CD4-positive, alpha-beta T cell treated with Interleukin-15 for 1 hour (primary cell): ENCODE measurements around the gene C1QTNF6.
"Not testable (repeated sequence)": the region's sequence is repeated elsewhere in the genome, so short reads cannot be mapped to it uniquely, and the experiment has no call there.

Experiments used
- DNase-seq: peaks from one replicate; pipeline ENCODE4 v3.0.0-alpha.2; 2020

Gene C1QTNF6

DNA sequence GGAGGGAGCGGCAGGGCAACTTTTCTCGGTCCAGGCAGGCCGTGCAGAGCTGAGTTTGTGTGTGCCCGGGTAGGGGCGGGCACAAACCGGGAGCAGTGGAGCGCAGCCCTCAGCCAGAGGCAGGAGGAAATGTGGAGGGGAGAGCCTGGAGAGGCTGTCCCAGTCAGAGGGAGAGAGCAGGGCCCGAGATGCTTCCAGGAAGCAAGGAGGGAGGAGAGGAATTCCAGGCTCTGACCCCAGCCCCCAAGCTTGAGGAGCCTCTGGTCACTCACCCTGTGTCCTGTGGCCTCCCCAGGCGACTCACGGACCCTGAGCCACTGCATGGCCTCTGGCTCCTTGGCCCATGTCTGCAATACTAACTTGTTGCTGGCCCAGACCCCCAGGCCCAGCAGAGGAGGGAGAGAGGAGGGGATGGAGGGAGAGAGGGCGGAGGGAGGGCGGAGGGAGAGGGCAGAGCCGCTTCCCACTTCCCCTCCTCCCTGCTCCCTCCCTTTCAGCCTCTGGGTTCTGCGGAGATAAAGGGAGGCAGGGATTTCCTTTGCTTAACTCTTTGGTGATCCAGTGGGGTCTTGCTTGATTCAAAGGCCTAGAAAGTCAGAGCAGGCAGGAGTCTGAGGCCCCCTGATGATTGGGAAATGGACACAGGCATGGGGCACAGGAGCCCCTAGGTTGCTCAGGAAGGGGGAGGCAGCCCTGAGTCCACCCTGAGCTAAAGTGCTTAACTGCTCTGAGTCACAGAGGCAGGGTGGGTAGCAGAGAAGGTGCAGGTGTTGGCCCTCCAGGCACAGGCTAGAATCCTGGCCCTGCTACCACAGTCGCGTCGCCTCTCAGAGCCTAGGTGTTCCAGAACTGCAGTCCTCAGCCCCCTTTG is at the start of gene C1QTNF6:
TSS of gene C1QTNF6 (minus strand) at position 357 of the 871 bp plus-strand sequence. CDS start at position 323, 34 bp downstream.
- DNase-seq: no peak

DNA sequence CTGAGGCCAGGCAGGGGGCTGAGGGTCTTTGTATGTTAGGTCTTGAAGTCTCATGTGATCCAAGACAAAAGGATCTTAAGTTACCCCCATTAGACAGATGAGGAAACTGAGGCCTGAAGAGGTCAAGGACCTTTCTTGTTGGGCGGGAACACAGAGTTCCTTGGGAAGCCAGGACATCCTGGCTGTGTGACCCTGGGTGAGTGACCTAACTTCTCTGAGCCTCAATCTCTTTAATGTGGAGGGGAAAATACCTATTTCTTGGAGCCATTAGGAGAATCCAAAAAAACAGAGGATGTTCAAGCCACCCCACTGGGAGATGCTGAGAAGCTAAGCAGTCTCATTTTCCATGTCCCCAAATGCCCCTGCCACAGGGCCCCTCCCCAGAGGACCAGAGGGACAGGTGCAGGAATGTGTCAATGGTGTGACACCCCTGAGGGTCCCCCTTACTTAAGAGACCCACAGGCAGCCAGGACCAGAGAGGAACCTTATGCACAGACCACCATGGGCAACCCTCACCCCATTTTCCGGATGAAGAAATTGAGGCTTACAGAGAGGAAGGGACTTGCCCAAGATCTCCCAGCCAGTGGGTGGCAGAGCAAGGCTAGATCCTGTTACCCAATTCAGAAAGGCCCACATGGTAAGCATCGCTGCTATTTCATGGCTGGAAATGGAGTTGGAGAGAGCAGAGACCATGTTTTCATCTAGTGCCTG is 48.0 kb upstream of the C1QTNF6 start:
- no peak for DNase-seq

DNA sequence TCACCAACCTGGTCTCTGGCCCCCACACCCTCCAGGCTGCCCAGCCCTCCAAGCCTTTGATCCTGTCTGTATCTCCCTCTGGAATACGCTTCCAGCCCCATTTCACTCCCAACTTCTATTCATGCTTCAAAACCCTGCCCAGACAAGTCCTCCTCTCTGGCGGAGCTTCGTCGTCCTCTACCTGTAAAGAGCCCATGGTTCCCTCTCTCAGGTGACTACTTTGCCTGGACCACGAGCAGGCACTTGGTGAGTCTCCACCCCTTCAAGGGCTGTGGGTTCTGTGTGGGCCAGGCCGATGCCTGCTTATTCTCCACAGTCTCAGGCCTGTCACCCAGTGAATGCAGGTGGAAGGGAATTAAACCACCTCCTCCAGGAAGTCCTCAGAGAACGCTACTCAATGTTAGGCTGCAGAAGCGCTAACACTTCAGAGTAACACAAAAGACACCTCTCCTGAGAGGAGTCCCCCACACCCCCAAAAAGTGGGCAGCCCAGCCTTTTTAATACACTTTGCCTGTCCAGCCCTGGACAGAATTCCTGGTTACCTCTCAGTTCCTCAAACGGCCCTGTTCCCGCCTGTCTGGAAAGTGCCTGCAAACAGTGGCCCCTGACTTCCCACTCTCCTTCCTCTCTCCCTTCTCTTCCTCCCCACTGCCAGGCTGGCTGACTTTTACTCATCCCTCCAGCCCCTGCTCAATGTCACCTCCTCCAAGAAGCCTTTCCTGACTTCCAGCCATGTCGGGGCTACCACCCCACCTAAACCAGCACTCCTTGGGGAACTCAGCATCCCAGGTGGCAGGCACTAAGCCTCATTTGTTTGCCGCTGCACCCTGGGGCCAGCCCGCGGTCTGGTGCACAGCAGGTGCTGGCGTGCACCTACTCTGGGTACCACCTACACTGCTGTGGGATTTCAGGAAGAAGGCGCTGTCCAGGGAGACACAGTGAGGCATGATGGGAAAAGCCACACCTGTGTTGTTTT is 47.0 kb upstream of the C1QTNF6 start:
- peak; percentile 15 for DNase-seq

DNA sequence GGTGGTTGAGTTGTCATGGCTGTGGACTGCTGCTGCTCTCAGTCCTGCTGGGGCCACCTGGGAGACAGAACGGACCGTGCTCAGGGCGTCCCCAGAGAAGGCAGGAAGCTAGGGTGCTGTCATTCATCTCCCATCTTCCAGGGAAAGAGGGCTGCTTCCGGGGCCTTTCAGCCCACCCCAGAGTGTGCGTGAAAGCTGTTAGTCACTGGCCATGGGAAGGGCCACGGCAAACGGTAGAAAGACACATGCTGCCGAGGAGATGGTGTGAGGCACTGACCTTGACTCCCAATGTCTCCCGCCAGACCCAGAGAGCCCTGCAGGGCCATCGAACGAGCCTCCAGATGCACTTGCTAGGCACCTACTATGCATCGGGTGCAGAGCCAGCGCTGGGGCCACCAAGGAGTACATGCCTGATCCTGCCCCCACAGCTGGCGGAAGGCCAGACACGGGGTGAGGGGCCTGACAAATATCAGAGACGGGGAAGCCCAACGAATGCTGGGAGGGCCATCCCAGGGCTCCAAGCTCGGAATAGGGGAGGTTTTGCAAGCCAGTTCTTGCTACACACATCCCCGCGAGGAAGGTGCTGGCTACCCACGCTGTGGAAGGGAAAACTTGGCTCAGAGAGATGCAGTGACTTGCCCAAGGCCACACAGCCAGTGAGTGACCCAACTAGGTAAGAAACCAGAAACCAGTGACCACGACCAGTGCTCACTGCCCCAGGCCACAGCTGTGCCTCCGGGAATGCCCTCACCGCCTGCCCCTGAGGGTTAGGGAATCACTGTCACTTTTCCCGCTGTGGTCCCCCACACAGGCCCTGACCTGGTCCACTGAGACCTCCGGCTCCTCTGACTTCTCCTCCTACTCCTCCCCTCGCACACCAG is 45.9 kb upstream of the C1QTNF6 start:
- DNase-seq: peak; percentile 17

DNA sequence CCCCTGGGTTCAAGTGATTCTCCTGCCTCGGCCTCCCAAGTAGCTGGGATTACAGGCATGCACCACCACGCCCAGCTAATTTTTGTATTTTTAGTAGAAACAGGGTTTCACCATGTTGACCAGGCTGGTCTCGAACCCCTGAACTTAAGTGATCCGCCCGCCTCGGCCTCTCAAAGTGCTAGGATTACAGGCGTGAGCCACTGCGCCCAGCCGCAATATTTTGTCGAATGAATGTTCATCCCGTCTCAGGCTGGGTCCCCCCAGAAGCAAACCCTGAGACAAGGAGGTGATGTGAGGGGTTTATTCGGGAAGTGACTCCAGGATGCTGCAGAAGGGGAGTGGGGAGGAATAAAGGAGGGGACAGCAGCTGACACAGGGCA is 45.3 kb upstream of the C1QTNF6 start:
- not testable (repeated sequence) for DNase-seq

DNA sequence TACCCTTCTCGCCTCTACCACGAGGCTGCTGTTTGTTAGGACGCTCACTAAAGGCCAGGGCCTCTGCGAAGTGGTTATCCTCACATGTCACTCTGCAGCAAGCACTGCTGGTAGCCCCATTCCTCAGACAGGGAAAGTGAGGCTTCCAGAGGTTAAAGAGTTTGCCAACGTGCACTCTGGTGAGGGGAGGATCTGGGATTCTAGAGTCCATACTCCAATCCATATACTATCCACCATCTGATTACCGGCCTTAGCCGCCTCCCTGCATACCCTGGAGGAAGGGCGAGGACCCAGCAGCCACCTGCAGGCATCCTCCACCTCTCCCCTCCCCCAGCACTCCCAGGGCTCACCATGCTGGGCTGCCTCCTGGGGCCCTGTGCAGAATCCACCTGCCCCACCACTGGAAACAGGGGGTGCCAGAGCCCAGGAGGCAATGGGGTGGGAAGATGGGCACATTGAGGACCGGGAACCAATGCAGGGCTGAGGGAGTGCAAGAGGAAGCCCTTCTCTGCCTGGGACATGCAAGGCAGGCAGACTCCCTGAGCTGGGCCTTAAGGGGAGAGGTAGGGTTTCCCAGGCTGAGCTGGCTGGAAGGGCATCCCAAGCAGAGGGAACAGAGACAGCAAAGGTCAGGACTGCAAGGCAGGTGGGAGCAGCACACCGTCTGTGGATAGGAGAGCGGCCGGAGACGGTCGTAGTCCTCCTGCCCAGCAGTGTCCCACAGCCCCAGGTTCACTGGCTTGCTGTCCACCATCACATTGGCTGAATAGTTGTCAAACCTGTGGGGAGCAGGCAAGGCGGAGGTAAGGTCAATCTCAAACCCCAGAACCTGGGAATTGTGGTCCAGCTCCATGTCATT is 44.3 kb upstream of the C1QTNF6 start:
- DNase-seq: peak; percentile 17

DNA sequence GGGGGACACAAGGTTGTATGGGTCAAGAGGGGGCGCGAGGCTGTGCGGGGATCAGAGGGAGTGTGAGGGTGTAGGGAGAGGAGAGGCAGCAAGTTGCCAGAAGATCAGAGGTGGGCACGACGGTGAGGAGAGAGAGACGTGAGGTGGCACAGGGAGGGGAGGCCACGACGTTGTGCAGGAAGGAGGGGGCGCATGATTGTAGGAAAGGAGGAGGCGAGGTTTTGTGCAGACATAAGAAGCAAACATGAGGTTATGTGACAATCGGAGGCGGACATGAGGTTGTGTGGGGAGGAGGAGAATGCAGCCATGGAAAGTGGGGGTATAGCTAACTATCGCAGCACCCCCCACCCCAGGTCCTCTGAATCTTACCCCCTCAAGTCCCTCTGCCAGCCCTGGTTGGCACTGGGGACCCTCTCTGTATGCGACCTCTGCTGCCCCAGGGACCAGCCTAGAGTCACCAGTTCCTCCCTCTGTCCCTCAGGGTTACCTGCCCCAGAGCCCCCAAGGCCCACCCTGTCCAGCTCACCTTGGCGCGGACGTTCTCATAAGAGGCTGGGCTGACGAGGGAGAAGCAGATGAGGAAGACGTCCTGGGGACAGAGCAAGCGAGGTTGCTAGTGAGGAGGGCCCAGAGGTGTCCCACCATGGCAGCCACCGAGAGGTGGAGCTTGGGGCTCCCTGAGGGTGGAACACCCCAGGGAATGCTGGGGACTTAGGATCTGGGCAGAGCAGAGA is 43.5 kb upstream of the C1QTNF6 start:
- peak; percentile 46 for DNase-seq

DNA sequence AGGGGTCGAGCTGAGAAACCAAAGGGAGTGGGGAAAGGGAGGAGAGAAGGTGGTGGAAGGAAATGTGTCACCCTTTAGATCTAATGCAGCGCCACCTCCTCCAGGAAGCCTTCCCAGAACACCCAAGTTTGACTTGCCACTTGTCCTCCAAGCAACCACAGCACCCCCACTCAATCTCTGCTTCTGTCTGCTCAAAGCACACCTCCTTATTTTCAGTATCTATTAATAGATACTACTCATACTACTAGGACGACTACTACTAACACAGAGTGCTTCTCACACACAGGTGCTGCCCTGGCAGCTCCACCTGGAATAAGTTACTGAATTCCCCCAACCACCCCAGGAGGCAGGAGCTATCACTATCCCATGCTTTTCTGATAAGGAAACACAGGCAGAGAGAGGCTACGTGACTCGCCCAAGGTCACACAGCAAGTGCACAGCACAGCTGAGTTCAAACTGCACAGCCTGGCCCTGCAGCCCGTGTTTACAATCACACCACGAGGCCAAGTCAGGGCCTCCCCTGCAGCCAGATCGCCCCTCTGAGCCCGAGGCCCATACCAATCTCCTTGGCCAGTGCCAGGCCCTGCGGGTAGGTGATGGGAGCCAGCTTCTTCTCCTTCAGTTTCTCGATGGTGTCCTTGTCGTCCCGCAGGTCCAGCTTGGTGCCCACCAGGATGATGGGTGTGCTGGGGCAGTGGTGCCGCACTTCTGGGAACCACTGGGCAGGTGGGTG is 42.8 kb upstream of the C1QTNF6 start:
- peak; percentile 56 for DNase-seq

DNA sequence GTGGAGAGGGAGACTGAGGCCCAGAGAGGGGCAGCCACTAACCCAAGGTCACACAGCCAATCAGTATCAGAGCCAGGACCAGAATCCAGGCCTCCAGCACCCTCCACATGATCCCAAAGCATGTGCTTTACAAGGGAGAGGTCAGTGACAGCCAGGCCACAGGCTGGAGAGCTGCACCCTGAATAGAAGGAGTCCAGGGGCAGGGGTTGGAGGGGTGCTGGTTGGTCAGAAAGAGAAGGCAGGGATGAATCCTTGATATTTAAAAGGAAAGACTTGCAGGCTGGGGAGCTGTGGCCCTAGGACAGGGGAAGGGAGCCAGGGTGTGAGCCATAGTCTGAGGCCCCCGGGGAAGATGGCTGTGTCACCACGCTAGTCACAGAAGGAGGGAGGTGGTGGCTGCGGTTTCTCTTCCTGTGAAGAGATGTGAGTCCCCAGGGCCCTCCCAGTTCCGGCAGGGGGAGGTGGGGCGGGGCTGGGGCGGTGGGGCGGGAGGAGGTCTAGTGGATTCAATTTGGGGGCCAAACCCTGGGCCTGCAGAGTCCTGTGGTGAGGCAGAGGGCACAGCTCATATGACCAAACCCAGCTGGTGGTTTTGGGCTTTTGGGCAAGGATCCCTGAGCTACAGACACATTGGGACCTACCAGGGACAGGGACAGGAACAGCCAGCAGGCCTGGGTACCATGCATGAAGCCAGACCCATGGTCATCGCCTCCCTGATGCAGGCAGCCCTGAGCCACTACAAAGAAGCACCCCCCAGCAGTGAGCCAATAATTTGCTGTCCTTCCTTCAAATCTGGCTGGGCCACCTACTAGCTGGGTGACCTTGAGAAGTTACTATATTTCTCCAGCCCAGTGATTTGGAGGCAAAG is 42.0 kb upstream of the C1QTNF6 start:
- DNase-seq: peak; percentile 90

DNA sequence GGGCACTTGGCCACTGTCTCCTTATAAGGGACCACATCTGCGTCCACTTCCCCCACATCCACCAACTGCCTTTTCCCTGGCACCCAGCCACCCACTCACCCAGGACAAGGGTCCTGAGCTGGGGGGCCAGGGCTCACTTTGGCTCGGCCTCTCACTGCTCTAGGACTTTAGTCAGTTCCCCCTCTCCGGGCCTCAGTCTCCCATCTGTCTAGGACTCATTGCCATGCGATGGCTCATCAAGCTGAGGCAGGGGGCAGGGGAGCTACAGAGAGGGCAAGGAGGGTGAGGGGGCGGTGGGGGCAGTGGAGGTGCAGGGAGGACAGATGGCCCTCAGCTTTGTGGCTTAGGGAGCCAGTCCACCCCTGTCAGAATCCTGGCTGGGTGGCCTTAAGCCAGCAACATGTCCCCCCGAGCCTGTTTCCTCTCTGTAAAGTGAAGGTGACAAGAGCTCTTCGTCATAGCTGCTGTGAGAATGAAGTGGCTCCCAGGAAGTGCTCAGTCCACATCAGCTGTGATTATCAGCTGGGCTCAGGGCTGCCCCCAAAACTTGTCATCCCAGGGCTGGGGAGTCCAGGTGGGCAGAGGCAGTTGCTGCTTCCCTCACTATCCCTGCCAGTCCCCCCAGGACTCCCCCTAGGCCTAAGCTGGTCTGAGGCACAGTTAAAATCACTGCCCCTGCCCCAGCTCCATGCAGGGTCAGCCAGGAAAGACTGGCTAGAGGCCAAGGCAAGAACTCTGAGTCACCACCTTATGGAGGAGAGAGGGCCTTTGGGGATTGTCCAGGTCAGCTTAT is 41.2 kb upstream of the C1QTNF6 start:
- DNase-seq: peak; percentile 36

DNA sequence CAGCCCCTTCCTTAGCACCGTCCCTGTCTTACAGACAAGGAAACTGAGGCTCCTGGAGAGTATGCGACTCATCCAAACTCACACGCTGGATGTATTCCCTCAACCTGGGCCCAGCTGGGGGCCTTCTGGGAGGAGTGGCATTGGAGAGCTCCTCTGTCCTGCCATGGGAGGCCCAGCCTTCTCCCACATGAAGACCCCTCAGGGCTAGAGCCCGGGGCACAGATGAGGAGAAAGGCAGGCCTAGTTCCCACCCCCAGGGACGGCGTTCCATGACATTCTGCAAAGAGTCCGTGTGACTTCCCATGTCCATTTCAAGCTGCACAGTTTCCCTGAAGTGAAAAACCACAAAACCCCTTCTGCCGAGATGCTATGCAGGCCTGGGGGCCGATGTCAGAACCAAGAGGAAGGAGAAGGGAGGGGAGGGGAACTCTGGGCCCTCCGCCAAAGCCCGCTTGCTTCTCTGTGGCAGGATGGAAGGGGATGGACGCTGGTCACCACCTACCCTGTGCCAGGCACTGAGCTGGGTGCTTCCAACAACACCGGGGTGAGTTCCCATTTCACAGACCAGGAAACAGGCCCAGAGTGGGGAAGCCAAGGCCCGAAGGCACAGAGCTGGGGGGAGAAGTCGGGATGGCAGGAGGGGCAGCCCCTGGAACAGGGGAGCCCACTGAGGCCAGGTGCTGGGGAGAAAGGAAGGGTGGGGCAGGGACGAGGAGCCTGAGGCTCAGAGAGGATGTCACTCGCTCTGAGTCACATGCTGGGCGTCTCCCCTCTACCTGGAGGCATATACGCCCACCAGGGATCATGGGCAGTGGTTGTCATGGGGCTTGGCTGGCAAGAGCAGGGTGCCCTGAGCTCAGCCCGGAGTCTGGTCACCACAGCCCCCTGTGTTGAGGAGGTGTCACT is 40.3 kb upstream of the C1QTNF6 start:
- DNase-seq: peak; percentile 71

DNA sequence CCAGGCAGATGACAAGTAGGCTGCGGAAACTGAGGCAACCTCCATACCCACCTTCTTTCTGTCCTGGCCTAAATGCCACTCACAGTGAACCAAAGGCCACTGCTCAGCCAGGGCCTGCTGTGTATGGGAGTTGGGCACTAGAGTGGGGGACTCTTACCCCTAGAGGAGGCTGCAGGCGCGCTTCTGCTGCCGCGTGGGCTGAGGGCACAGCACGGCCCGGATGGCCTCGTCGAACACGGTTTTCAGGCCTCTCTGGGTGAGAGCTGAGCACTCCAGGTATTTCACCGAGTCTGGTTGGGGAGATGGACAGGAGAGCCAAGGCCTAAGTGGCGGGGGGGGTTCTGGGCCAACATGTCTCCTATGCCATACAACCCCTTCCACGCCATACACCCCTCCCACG is 38.5 kb upstream of the C1QTNF6 start:
- DNase-seq: no peak

DNA sequence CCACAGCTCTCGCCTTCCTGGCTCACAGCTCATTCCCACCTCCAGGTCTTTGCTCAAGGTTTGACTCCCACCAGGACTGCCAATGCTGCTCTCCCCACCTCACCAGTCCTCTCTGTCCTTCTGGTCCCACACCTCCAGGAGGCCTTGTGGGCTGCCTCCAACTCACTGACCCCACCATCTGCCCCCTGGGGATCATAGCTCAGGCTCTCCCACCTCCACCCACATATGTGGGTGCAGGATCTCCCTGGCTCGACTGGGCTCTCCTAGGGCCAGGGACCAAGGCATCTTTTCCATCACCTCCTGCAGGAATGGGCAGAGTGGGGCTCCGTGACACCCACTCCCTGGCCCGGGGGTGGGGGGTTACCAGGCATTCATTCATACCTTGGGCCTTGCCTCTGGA is 38.0 kb upstream of the C1QTNF6 start:
- no peak for DNase-seq

DNA sequence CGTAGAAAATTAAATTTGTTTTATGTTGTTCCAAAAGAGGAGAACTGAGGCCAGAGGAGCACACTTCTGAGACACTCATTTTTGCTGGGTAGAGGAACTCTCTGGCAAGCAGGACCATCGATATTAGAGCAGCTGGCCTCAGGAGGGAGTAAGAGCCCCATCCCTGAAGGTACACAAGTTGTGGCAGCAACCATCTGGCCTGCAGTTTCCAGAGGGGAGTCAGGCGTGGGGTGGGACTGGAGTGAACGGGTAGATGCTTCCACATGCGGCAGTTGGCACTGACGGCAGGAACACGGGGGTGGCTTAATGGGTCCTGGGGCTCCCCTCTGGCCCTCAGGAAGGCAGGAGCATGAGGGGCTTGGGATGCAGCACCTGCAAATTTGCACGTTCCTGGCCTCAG is 37.4 kb upstream of the C1QTNF6 start:
- peak; percentile 38 for DNase-seq

DNA sequence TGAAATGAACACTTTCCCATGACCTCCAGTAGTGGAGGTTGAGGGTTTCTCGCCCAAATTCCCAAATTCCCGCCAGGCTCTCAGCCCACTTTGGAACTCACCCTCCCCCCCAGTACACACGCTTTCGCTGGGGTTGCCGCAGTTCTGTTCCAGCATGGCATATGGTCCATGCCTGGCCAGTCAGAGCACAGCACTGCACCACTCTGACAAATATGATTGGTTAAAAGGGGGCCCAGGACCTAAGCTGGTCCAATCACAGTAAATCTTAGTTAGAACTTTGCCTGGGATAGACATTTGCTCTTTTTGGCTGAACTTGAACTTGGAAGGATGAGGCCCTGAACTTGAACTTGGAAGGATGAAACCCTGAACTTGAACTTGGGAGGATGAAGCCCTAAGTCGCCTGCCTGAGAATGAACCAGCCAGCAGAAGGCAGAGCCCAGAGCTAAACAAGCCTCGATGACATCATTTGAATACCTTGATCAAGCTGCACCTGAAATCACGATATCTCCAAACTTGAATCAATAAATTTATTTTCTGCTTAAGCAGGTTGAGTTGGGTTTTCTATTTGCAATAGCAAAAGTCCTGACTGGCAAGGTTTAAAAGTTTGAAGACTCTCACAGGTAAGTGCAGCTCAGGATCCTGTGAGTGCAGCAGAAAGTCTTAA is 36.8 kb upstream of the C1QTNF6 start:
- DNase-seq: no peak
